HL-60 (cell line): Measurements from ENCODE around the gene AKR1C3.

Source experiments
- DNase-seq, 2 experiments: peaks; one replicate each; pipeline ENCODE4 v3.0.0-alpha.2; 2010 to 2020; ENCODE audit warnings: low read depth in 1 of 2, low spot score in 1 of 2
- H3K27ac ChIP-seq: fragments of 250-450 bp; sonication (Bioruptor Pico); replicated peaks from 2 replicates; pipeline ENCODE4 v1.5.1; 2020; ENCODE audit warnings: mild to moderate bottlenecking, moderate library complexity
- H3K27me3 ChIP-seq: fragments of 250-450 bp; sonication (Bioruptor Pico); 2 replicates; pipeline ENCODE4 v1.5.1; 2021; ENCODE audit warnings: mild to moderate bottlenecking, moderate library complexity; ENCODE audit not compliant: insufficient read depth, poor library complexity, severe bottlenecking
- H3K4me3 ChIP-seq: replicated peaks from 2 replicates; pipeline ENCODE4 v1.5.1; 2011; ENCODE audit warnings: mild to moderate bottlenecking, control low read depth, low read length; ENCODE audit not compliant: insufficient read depth
- GABPA ChIP-seq: IDR thresholded peaks from 2 replicates; pipeline ENCODE4 v1.6.1; 2012; ENCODE audit warnings: low read depth
- POLR2AphosphoS5 ChIP-seq: IDR thresholded peaks from 2 replicates; pipeline ENCODE4 v1.6.1; 2012; ENCODE audit warnings: low read depth
- SPI1 ChIP-seq: IDR thresholded peaks from 2 replicates; pipeline ENCODE4 v1.6.1; 2012; ENCODE audit warnings: low read depth, mild to moderate bottlenecking, borderline replicate concordance
- TF ChIP-seq, protein P1 (sequence below): IDR thresholded peaks from 2 replicates; pipeline ENCODE4 v1.6.1; 2012; ENCODE audit warnings: low read depth; ENCODE audit not compliant: insufficient replicate concordance
- TF ChIP-seq, protein P2 (sequence below): IDR thresholded peaks from one replicate; pipeline ENCODE4 v1.5.1; 2011; ENCODE audit warnings: low read length, control low read depth, inconsistent platforms; ENCODE audit not compliant: insufficient read depth

AKR1C3 gene

DNA sequence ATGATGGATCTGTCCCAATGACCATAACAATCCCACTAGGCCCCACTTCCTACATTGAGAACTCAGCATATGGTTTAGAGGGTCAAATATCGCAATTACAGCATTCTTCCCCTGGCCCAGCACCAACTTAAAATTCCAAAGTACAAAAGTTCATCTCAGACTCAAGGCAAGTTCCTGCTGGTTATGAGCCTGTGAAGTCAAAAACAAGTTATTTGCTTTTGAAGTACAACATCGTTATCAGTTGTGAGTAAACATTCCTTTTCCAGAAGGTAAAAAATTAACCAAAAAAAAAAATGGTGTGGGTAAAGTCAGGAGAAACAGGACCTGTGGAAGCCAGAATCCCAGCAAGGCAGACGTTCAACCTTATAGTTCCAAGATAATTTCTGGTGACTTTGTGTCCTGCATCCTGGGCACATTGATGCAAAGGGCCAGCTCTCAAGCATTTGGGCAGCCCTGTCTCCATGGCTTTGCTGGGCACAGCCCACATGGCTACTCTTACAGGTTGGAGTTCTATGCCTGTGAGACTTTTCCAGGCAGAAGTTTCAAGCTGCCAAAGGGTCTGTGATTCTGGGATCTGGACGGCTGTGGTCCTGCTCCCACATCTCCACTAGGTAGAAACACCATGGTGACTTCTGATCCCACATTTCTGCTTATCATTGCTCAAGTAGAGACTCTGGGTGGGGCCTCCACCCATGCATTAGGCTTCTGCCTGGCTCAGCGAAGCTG lies 53.2 kb downstream of the AKR1C3 start:
- DNase-seq, result no peak
- Histone ChIP-seq H3K27ac (no peak overlapping the region), H3K27me3 (no peaks in the 10 kb centered on the region), H3K4me3 (no peak overlapping the region)
- no peak for TF ChIP-seq SPI1
- TF ChIP-seq GABPA, result no peak
- TF ChIP-seq, protein P1, sequence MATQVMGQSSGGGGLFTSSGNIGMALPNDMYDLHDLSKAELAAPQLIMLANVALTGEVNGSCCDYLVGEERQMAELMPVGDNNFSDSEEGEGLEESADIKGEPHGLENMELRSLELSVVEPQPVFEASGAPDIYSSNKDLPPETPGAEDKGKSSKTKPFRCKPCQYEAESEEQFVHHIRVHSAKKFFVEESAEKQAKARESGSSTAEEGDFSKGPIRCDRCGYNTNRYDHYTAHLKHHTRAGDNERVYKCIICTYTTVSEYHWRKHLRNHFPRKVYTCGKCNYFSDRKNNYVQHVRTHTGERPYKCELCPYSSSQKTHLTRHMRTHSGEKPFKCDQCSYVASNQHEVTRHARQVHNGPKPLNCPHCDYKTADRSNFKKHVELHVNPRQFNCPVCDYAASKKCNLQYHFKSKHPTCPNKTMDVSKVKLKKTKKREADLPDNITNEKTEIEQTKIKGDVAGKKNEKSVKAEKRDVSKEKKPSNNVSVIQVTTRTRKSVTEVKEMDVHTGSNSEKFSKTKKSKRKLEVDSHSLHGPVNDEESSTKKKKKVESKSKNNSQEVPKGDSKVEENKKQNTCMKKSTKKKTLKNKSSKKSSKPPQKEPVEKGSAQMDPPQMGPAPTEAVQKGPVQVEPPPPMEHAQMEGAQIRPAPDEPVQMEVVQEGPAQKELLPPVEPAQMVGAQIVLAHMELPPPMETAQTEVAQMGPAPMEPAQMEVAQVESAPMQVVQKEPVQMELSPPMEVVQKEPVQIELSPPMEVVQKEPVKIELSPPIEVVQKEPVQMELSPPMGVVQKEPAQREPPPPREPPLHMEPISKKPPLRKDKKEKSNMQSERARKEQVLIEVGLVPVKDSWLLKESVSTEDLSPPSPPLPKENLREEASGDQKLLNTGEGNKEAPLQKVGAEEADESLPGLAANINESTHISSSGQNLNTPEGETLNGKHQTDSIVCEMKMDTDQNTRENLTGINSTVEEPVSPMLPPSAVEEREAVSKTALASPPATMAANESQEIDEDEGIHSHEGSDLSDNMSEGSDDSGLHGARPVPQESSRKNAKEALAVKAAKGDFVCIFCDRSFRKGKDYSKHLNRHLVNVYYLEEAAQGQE, result no peak
- no peak for TF ChIP-seq POLR2AphosphoS5
- TF ChIP-seq, protein P2, sequence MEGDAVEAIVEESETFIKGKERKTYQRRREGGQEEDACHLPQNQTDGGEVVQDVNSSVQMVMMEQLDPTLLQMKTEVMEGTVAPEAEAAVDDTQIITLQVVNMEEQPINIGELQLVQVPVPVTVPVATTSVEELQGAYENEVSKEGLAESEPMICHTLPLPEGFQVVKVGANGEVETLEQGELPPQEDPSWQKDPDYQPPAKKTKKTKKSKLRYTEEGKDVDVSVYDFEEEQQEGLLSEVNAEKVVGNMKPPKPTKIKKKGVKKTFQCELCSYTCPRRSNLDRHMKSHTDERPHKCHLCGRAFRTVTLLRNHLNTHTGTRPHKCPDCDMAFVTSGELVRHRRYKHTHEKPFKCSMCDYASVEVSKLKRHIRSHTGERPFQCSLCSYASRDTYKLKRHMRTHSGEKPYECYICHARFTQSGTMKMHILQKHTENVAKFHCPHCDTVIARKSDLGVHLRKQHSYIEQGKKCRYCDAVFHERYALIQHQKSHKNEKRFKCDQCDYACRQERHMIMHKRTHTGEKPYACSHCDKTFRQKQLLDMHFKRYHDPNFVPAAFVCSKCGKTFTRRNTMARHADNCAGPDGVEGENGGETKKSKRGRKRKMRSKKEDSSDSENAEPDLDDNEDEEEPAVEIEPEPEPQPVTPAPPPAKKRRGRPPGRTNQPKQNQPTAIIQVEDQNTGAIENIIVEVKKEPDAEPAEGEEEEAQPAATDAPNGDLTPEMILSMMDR, result no peak

DNA sequence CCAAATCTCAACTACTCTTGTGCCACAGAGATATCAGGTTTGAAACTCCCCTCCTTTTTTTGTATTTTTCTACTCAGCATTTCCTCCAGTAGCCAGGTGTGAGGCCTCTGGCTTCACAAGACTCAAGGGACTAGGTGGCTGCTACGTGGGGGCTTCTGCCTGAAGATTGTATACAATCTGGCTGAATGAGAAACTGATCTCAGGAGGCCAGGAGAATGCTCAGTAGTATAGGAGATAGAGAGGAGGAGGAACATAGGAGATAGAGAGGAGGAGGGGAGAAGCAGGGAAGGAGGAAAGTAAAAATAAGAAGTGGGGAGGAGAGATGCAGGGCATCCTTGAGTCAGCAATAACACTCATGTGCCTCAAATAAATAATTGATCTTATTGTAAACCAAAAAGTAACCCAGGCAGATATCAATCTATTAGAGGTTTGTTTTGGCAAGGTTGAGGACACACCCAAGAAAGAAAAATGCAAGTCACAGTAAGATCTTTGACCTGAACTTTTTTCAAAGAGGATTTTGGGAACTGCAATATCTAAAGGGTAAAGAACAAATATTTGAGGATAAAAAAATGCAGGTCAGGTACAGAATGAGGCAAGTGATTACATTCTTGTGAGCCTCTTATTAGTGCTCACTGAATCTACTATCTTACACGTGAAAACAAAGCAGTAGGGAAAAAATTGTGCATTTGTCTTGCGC lies 53.9 kb downstream of the AKR1C3 start:
- Histone ChIP-seq H3K27me3 (no peaks in the 10 kb centered on the region), H3K4me3 (no peak overlapping the region), H3K27ac (no peak overlapping the region)
- no peak for DNase-seq
- TF ChIP-seq GABPA (no peak), POLR2AphosphoS5 (no peak), SPI1 (no peak)
- TF ChIP-seq, protein P2, result no peak
- TF ChIP-seq, protein P1, result no peak

DNA sequence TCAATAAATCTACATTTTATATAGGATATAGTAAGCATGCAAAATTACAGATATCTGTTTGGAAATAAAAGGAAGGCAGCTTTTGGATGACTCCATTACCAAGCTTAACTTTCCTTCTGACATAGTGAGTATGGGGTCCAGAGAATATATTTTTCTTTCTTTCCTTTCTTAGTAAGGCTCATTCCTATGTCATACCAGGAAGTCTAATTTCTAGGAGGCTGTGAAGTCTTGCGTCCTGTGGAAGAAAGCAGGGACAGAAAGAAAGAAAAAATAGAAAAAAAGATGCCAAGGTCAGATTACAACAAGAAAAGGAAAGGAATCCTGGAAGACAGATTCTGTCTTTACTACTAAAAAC lies 54.4 kb downstream of the AKR1C3 start:
- no peaks in the 10 kb centered on the region for H3K27me3 ChIP-seq
- no peak for DNase-seq
- H3K27ac ChIP-seq, result no peak overlapping the region
- TF ChIP-seq, protein P2, result no peak
- TF ChIP-seq GABPA, result no peak
- TF ChIP-seq SPI1, result no peak
- TF ChIP-seq, protein P1, result no peak
- no peak for TF ChIP-seq POLR2AphosphoS5
- H3K4me3 ChIP-seq, result no peak overlapping the region
